CD14-positive monocyte (primary cell): ENCODE measurements around the gene CNTN1. TPM values are rescaled to one million over a fixed set of nuclear protein-coding genes. Genes with fewer than 3 reads are reported as not detected.

Experiments used
- DNase-seq, 3 donors: peaks; one replicate each; pipeline ENCODE4 v3.0.0-alpha.2; 2011 to 2022
- H2AFZ ChIP-seq: 2 replicates; pipeline ENCODE4 v1.6.0; 2012; ENCODE audit warnings: mild to moderate bottlenecking, low read depth, low read length, inconsistent platforms; ENCODE audit not compliant: insufficient read depth, poor library complexity, severe bottlenecking
- H3K27ac ChIP-seq, 2 donors: 1 replicate in 1 of 2; 2 replicates in 1 of 2; pipeline ENCODE4 v1.5.1; 2012 to 2013; ENCODE audit warnings: low read length in 2 of 2, control low read depth in 1 of 2, inconsistent platforms in 1 of 2, low read depth in 1 of 2, mild to moderate bottlenecking in 1 of 2
- H3K27me3 ChIP-seq, 2 donors: one replicate each; pipeline versions ENCODE4 v1.6.0 to v1.6.1; 2011 to 2013; ENCODE audit warnings: low read length in 2 of 2; ENCODE audit not compliant: control insufficient read depth in 2 of 2, insufficient read depth in 2 of 2
- H3K36me3 ChIP-seq, 2 donors: replicated peaks in 1 of 2; 1 replicate in 1 of 2; 2 replicates in 1 of 2; pipeline versions ENCODE4 v1.5.1 to v1.6.1; 2012 to 2013; ENCODE audit warnings: low read length in 2 of 2, control low read depth in 1 of 2, inconsistent platforms in 1 of 2, mild to moderate bottlenecking in 1 of 2; ENCODE audit not compliant: insufficient read depth in 2 of 2, control insufficient read depth in 1 of 2
- H3K4me1 ChIP-seq, 2 donors: 1 replicate in 1 of 2; 2 replicates in 1 of 2; pipeline versions ENCODE4 v1.5.1 to v1.6.1; 2012 to 2013; ENCODE audit warnings: low read length in 2 of 2, control low read depth in 1 of 2, inconsistent platforms in 1 of 2, mild to moderate bottlenecking in 1 of 2, moderate library complexity in 1 of 2; ENCODE audit not compliant: insufficient read depth in 2 of 2, control insufficient read depth in 1 of 2
- H3K4me2 ChIP-seq: replicated peaks from 2 replicates; pipeline ENCODE3; 2012; ENCODE audit warnings: low read length, moderate library complexity, mild to moderate bottlenecking; ENCODE audit not compliant: poor library complexity, severe bottlenecking; ENCODE audit errors: extremely low read depth
- H3K4me3 ChIP-seq, 3 experiments: fragments of 200-600 bp in 1 of 3; sonication (generic) in 1 of 3; replicated peaks in 1 of 3; 1 replicate in 2 of 3; 2 replicates in 1 of 3; pipeline ENCODE4 v1.5.1; 2011 to 2013; ENCODE audit warnings: low read length in 3 of 3, mild to moderate bottlenecking in 3 of 3, control low read depth in 2 of 3, low read depth in 2 of 3, inconsistent platforms in 1 of 3, moderate library complexity in 1 of 3
- H3K79me2 ChIP-seq: 2 replicates; pipeline ENCODE4 v1.6.0; 2012; ENCODE audit warnings: mild to moderate bottlenecking, control low read depth, inconsistent platforms, low read length, moderate library complexity; ENCODE audit not compliant: insufficient read depth
- H3K9ac ChIP-seq: 2 replicates; pipeline ENCODE4 v1.6.0; 2017; ENCODE audit warnings: low read length, mild to moderate bottlenecking; ENCODE audit not compliant: insufficient read depth, poor library complexity, severe bottlenecking
- H3K9me3 ChIP-seq, 2 donors: replicated peaks in 1 of 2; 1 replicate in 1 of 2; 2 replicates in 1 of 2; pipeline versions ENCODE4 v1.5.1 to v1.6.1; 2012 to 2013; ENCODE audit warnings: low read length in 2 of 2, control low read depth in 1 of 2; ENCODE audit not compliant: control insufficient read depth in 1 of 2, insufficient read depth in 1 of 2
- H4K20me1 ChIP-seq: 2 replicates; pipeline ENCODE4 v1.6.0; 2012; ENCODE audit warnings: mild to moderate bottlenecking, low read length, control low read depth, moderate library complexity; ENCODE audit not compliant: insufficient read depth
- H3K27ac Mint-ChIP-seq, 7 donors: one replicate each; pipeline ENCODE4 v1.8.0; 2020; ENCODE audit warnings: mild to moderate bottlenecking in 7 of 7, mixed read lengths in 7 of 7, moderate library complexity in 6 of 7, inconsistent platforms in 2 of 7
- H3K27me3 Mint-ChIP-seq, 3 donors: one replicate each; pipeline ENCODE4 v1.8.0; 2021 to 2022; ENCODE audit warnings: low read depth in 3 of 3, mild to moderate bottlenecking in 3 of 3, mixed read lengths in 3 of 3, moderate library complexity in 3 of 3, inconsistent platforms in 1 of 3
- H3K36me3 Mint-ChIP-seq, 2 donors: one replicate each; pipeline ENCODE4 v1.8.0; 2020; ENCODE audit warnings: mixed read lengths in 2 of 2, inconsistent platforms in 1 of 2, mild to moderate bottlenecking in 1 of 2
- H3K4me1 Mint-ChIP-seq: one replicate; pipeline ENCODE4 v1.8.0; 2020; ENCODE audit warnings: mild to moderate bottlenecking, mixed read lengths
- H3K4me3 Mint-ChIP-seq, 2 donors: one replicate each; pipeline ENCODE4 v1.8.0; 2020; ENCODE audit warnings: mild to moderate bottlenecking in 2 of 2, mixed read lengths in 2 of 2, moderate library complexity in 1 of 2
- H3K9me3 Mint-ChIP-seq, 7 donors: one replicate each; pipeline ENCODE4 v1.8.0; 2020 to 2022; ENCODE audit warnings: mixed read lengths in 7 of 7, mild to moderate bottlenecking in 6 of 7, moderate library complexity in 6 of 7, inconsistent platforms in 2 of 7
- CTCF ChIP-seq: fragments of 200-600 bp; IDR thresholded peaks from one replicate; pipeline ENCODE4 v1.8.0; 2022; ENCODE audit warnings: antibody characterized with exemption, mild to moderate bottlenecking
- WGBS: methylation state at CpG from one replicate; pipeline ENCODE4 v1.1.5; 2013; ENCODE audit warnings: missing lambda C conversion rate; ENCODE audit not compliant: insufficient coverage; 5-methylcytosine and 5-hydroxymethylcytosine counted together
- intact Hi-C, 2 donors: fragments of 100-400 bp; cut with micrococcal nuclease; formaldehyde crosslinking; loops; one replicate each; pipeline versions ENCODE4 v1.15.0 to v1.15.1; 2023
- polyA plus RNA-seq, 3 donors: library from polyadenylated mRNA; depleted of rRNA in 1 of 3; unstranded in 2 of 3; stranded (reverse) in 1 of 3; fragments of 300-500 nt in 2 of 3; fragments of >200 nt in 1 of 3; fragmentation: Illumina TruSeq in 2 of 3; gene quantifications; 1 replicate in 2 of 3; 2 replicates in 1 of 3; pipeline ENCODE4 v1.2.3, GENCODE V29; 2012 to 2021

CNTN1 gene
- polyA plus RNA-seq, 3 donors: not detected

DNA sequence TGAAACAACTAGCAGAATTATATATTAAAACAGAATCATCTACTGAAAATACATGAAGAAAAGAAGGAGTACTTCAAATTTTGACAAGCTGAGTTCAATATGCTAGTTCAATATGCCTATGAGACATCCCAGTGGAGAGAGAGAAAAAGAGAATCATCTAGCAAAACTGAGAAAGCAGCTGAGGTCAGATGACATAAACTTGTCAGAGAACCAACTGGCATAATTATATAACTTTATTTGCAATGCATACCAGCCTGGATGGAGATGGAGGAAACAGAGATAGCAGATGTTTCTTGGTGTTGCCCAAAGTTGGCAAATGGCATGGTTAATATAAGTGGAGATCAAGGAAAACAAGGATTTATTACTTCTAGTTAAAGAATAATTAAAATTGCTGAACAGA lies 347.2 kb downstream of the CNTN1 start:
- Histone ChIP-seq H3K9me3 (no peaks in the 10 kb centered on the region), H3K79me2 (no peaks in the 10 kb centered on the region), H3K27me3 (no peaks in the 10 kb centered on the region), H4K20me1 (no peaks in the 10 kb centered on the region), H3K4me3 (no peak overlapping the region), H2AFZ (no peak overlapping the region), H3K36me3 (no peaks in the 10 kb centered on the region), H3K4me2 (no peak overlapping the region), H3K4me1 (no peaks in the 10 kb centered on the region), H3K9ac (no peak overlapping the region), H3K27ac (no peak overlapping the region)
- peaks cover 0 to 12% (median 2%) of the 10 kb centered on the region in 7 donors for H3K9me3 Mint-ChIP-seq
- no peaks in the 10 kb centered on the region for H3K4me1 Mint-ChIP-seq
- no peak for DNase-seq
- intact Hi-C loops: no loop called here
- no peak overlapping the region for H3K27ac Mint-ChIP-seq
- H3K4me3 Mint-ChIP-seq: no peak overlapping the region
- no peak for TF ChIP-seq CTCF
- H3K36me3 Mint-ChIP-seq: no peaks in the 10 kb centered on the region
- peaks cover 0 to 1% (median 0%) of the 10 kb centered on the region in 3 donors for H3K27me3 Mint-ChIP-seq

DNA sequence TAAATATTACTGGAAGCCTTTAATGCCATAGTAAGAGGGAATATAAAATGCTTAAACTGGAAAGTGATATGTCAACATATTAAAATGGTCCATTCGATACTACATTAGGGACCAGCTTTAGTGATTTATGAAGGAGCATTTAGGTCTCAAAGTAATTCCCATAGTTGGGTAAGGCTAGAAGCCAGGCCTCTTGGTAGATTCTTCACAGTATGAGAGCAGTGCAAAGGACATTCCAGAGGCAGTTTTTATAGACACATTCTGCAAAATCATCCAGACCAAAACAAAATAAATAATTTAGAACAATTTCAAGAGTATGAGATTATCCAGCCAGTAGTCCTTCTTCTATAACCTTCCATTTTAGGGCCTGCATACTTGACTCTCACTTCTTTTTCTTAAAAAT lies 353.3 kb downstream of the CNTN1 start:
- H3K36me3 ChIP-seq: no peaks in the 10 kb centered on the region
- H3K27ac ChIP-seq: no peak overlapping the region
- no peaks in the 10 kb centered on the region for H4K20me1 ChIP-seq
- no CpG with 5 or more reads among the region's 1 CpG for WGBS
- no peaks in the 10 kb centered on the region for H3K9me3 ChIP-seq
- Mint-ChIP-seq H3K27me3 (peaks cover 0 to 1% (median 0%) of the 10 kb centered on the region in 3 donors), H3K9me3 (peaks cover 0 to 8% (median 4%) of the 10 kb centered on the region in 7 donors), H3K4me3 (no peak overlapping the region), H3K36me3 (no peaks in the 10 kb centered on the region), H3K4me1 (no peaks in the 10 kb centered on the region), H3K27ac (no peak overlapping the region)
- no peaks in the 10 kb centered on the region for H3K4me1 ChIP-seq
- no peak overlapping the region for H3K9ac ChIP-seq
- H3K79me2 ChIP-seq: no peaks in the 10 kb centered on the region
- no peak for TF ChIP-seq CTCF
- no peak overlapping the region for H3K4me3 ChIP-seq
- DNase-seq: no peak
- intact Hi-C loops: no loop called here
- H2AFZ ChIP-seq: no peak overlapping the region
- no peaks in the 10 kb centered on the region for H3K27me3 ChIP-seq
- no peak overlapping the region for H3K4me2 ChIP-seq
